GM12873 (cell line): ENCODE results near the gene NR6A1.

ENCODE experiments used
- CTCF ChIP-seq: IDR thresholded peaks from 2 replicates; pipeline ENCODE4 v1.5.1; 2012; ENCODE audit warnings: low read depth, mild to moderate bottlenecking, moderate library complexity, low read length, control low read depth; ENCODE audit not compliant: insufficient read depth; ENCODE audit errors: missing control alignments

Gene NR6A1

DNA sequence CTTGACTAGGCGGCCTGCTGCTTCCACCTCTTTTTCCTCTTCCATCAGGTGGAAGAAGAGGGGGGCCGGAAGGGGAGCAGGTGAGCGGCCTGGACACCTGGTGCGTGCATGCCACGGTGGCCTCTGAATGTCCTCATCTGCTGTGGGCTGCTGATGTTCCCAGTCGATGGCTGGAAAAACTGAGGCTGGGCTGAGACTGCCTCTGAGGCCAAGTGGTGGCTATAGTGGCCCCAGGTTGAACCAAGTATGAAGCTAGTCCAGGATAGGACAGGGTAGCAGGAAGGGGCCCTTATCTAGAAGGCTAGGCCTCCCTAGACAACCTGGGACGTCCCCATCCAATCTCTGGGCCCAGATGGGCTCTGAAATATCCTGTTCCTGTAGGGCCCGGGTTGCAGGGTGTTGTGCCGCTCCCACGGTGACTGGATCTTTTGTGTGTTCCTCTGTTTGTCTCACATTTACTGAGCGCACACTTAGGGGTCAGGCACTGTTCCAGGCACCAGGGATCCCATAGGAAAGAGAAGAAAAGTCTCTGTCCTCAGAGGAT, 263.2 kb downstream of the NR6A1 start:
- no peak for TF ChIP-seq CTCF

DNA sequence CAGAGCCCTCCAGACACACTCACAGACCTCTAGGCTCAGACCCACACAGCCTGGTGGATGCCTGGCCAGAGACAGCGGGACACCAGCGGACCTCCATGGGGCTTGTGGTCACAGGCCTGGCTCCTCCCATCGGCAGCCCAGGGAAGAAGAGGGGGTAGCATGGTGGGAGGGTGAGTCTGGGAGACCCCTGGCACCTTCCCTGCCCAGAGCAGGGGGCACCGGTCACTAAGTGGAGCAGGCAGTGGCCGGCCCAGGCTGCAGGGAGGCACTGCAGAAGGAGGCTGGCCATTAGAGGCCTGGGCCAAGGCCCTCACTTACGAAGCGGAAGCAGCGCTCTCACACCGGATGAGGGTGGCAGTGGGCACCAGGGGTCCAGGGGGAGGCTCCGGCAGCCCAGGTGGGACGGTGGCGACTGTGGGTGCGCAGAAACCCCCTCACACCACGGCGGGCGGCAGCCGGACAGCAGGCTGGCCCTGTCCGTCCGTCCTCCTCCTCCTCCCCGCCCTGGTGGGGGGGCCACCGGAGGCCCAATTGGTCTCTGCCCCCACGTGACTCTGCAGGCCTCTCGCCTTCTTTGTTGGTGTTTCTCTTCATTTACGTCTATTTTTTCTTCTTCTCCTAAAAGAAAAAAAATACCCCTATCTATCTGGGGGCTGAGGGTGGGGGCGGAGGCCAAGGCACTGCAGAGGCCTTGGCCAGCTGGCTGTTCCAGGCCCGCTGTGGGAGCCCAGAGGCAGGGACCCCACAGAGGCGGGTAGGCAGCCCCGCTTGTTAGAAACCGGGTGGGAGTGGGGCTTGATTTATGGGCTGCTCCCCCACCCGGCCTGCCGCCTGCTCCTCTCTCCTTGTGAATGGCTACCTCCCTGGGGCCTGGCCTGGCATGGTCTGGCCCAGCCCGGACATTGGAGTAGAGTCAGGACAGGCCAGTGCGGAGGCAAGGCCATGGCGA, 263.9 kb downstream of the NR6A1 start, which contains the start of gene NR5A1:
Gene NR5A1 (minus strand): TSS at position 469 of the 949 bp plus-strand sequence. CDS start 4,004 bp downstream, outside the sequence.
- no peak for TF ChIP-seq CTCF

DNA sequence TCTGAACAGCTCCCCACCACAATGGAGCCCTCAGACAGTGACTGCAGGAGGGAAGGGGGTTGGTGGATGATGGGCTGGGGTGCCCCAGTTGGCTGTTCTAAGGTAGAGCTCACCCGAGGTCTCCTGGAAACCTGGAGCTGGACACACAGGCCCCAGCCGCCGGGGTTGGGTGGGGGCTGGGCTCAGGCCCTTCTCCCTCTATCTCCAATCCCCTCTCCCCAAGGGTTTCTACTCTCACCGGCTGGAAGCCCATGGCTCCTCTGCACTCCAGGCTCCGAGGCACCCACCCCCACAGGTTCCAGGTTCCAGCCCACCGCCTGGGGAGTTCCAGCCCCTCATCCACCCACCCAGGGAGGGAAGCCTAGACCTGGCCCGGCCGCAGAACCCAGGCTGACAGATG, 264.7 kb downstream of the NR6A1 start:
- TF ChIP-seq CTCF: no peak

DNA sequence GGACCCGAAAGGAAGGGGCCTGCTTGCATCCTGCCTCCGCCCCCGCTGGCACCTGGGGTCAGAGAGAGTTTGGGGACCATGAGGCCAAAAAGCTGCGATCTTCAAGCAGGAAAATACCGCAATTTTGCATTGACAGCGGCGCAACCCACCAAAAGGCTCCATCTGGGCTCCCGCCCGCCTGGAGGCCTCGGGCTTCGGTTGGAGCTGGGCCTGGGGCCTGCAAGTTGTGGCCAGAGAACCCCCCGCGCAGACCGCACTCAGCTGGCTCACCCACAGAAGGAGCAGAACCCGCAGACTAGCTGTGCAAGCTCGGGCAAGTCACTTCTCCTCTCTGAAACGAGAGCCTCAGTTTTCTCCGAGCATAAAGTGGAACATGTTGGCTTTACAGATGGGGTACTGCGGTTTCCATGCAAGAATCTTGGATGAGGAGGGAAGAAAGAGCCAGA, 265.2 kb downstream of the NR6A1 start:
- TF ChIP-seq CTCF: no peak

- TF ChIP-seq CTCF: no peak
Observed at GRCh38 chr9:124505006-124505900, 265.9 kb downstream of the NR6A1 start.

DNA sequence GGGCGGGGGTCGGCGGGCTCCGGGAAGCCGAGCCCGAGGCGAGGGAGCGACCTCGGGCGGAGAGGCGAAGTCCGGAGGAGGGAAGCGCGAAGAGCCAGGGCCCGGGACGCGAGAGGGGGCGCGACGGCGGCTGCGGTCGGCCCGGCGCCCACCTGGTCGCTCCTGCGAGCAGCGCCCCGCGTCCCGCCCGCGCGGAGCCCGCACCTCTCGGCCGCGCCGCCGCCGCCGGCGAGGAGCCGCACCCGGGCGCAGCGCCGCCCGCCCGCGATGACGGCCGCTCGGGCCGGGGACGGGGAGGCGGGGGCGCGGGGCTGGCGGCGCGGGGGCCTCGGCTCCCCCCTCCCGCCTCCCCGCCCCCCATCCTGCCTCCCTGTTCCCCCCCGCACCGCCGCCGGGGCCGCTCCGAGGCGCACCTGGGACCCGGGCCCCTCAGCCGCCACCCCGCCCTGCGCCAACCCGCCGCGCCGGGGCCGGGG, 266.5 kb downstream of the NR6A1 start:
- no peak for TF ChIP-seq CTCF
